GM19467 (cell line): Measurements from ENCODE around the gene CNEP1R1.

Experiments
- ATAC-seq: cut with Tn5 transposase; IDR thresholded peaks from one replicate; pipeline ENCODE4 v1.9.1; 2021; ENCODE audit warnings: mild to moderate bottlenecking, moderate library complexity; ENCODE audit not compliant: unreplicated experiment

Gene CNEP1R1

DNA sequence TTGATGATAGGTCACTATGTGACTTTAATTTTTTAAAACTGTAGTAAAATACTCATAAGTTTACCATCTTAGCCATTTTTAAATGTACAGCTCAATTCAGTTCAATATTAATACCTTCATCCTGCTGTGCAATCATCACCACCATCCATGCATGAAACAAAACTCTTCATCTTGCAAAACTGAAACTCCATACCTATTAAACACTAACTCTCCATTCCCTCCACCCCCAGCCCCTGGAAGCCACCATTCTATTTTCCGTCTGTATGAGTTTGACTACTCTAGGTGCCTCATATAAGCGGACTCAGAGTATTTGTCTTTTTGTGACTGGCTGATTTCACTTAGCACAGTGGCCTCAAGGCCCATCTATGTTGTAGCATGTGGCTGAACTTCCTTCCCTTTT is 9.4 kb upstream of the CNEP1R1 start:
- ATAC-seq: no peak

- ATAC-seq: no peak
Measured at GRCh38 chr16:50017553-50017952, 7.5 kb upstream of the CNEP1R1 start.

DNA sequence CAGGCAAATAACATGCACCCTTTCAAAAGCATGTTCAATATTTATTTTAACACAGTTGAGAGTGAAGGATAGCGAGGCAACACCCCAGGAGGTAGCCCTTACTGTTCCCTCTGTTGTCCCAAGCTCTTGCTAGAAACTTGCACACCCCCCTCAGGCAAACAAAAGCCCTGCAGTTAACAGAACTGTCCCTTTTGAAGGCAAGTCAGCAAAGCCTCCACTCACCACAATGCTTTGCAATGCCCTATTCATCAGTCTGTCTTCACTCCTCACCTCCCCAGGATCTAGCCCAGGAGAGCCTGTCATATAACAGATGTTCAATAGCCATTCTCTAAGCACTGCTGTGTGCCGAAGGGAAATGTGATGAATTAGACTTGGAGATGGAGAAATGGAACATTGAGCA is 3.5 kb upstream of the CNEP1R1 start:
- no peak for ATAC-seq

DNA sequence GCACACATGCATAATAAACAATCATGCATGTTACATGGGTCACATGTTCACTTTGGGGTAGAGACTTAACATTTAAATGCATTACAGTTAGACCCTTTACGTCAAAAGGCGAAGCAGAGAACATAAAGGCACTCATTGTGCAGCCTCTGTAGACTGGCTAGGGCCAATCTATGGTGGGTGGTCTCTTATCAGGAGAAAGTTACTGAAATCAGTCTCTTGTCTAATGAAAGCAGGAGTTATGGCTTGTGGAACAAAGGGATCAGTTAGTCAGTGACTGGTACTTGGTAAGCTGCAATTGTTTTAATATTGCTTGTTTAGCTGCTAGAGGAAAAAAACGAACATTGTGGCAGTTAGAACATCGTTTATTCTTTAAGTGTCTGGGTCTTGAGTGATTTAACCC is 1.4 kb upstream of the CNEP1R1 start:
- no peak for ATAC-seq

- no peak for ATAC-seq
Measured at GRCh38 chr16:50024207-50024606, 818 bp upstream of the CNEP1R1 start.

GRCh38 chr16:50025537-50025931 is 509 bp downstream of the CNEP1R1 start:
- ATAC-seq: peak; percentile 3

GRCh38 chr16:50027829-50028228 is 2.8 kb downstream of the CNEP1R1 start:
- no peak for ATAC-seq

- ATAC-seq: no peak
Measured at GRCh38 chr16:50035468-50035992, 10.5 kb downstream of the CNEP1R1 start.

DNA sequence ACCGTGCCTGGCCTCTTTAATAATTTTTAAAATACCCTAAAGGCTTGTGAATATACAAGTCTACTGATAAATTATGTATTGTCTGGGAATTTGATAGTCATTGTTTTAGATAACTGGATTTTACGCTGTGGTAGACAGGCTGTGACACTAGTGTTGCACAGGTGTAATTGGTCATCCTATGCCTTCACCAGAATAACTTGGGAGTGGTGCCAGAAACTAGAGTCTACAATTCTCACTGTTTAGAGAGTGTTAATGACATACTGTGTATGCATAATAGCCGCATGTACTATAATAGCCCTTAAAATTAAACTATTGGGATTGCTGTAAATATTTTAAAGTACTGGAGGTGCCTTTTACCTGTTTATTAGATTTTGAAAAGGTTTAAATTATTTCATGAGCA is 11.4 kb downstream of the CNEP1R1 start:
- ATAC-seq: no peak

- ATAC-seq: no peak
Measured at GRCh38 chr16:50037662-50038220, 12.7 kb downstream of the CNEP1R1 start.

DNA sequence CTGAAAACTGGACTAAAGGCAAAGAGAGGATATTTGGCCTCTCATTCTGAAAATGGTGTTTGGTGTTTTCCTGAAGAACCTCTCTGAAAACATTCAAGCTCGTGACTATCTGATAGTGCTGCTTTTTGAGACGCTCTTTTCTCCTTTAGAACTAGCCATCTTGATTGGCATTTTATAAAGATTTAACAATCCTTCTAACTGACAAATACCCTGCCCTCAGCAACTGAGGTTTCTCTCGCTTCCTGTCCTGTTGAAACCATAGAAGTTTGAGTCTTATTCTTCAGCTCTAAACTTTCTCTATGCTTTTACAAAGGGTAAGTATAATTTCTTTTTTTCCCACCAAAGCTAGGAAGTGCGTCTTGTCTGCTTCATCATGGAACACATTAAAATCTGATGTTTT is 13.3 kb downstream of the CNEP1R1 start:
- ATAC-seq: no peak

DNA sequence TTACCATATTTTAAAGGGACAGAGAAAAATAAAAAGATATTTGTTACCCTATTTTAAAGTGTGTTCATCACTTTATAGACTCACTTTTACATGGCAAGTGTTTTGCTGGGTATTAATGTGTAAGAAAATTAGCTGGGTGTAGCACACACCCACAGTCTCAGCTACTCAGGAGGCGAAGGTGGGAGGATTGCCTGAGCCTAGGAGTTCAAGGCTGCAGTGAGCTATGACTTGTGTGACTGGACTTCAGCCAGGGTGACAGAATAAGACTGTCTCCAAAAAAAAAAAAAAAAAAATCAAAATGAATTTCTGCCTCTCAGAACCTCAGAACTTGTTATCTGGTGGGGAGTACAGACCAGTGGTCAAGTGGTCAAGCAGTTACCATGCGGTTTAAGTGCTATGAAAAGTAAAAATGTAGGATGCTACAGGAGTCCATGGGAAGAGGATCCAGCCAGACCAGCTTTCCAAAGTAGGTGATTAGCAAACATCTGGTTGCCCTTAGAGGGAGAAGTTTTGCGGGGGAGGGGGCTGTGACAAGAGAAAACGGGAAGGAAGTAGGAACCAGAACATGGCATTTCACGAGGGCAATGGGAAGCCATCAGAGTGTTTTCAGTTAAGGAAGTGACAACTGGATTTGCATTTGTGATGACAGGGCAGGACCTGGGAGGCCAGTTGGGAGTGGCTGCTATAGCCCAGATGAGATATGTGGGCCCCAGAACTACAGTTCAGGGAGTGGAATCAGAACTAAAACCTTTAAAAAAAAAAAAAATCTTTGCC is 13.9 kb downstream of the CNEP1R1 start:
- no peak for ATAC-seq

DNA sequence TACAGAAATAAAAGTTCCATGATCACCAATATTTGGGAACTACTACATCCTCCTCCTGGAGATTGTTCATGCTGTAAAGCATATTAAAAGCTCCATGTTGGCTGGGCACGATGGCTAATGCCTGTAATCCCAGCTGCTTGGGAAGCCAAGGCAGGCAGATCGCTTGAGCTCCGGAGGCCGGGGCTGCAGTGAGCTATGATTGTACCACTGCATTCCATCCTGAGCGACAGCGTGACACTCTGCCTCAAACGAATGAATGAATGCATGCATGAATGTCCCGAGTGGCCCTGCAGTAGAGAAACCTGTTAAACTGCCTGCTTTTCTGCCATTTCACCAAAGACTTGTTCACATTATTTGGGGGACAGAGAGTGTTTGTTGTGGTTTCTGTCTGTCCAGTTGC is 15.0 kb downstream of the CNEP1R1 start:
- ATAC-seq: no peak

DNA sequence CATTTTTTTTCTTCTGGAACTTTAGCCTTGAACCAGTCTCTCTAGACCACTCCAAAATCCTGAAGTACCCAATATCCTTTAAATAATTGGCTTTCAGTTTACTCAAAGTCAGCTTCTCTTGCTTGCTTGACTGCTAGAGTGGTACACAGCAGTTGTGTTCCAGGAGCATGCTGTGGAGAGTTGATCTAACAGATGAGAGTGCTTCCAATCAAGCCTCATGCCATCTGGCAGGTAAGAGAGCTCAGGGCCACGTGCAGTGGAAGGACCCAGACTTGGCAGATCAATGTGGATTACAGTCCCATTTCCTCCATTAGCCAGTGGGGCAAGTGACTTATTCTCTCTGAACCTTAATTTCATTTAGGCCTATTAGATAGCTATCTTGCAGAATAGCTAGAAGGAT is 15.7 kb downstream of the CNEP1R1 start:
- ATAC-seq: no peak

- ATAC-seq: no peak
Measured at GRCh38 chr16:50043358-50043757, 18.3 kb downstream of the CNEP1R1 start.

DNA sequence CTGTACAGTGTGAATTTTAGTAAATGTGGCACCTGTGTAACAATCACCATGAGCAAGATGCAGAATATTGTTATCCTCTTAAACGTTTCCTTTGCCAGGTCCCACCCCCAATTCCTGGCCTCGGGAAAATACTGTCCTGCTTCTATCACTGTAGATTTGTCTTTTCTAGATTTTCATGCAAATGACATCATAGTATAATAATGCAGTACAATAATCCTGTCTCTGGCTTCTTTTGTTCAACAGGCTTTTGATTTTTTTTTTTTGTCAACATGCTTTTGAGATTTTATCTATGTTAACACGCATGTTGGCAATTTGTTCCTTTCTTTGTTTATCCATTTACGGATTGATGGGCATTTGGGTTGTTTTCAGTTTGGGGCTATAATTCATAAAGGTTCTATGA is 20.4 kb downstream of the CNEP1R1 start:
- no peak for ATAC-seq

DNA sequence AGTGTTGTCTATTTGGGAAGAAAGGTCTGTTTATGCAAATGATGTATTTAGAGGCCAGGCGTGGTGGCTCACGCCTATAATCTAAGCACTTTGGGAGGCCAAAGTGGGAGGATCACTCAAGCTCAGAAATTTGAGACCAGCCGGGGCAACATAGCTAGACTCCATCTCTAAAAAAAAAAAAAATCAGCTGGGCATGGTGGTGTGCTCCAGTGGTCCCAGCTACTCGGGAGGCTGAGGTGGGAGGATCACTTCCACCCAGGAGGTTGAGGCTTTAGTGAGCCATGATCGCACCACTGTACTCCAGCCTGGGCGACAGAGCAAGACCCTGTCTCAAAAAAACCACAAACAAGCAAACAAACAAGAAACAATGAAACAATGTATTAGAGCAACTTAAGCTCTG is 21.8 kb downstream of the CNEP1R1 start:
- ATAC-seq: no peak

DNA sequence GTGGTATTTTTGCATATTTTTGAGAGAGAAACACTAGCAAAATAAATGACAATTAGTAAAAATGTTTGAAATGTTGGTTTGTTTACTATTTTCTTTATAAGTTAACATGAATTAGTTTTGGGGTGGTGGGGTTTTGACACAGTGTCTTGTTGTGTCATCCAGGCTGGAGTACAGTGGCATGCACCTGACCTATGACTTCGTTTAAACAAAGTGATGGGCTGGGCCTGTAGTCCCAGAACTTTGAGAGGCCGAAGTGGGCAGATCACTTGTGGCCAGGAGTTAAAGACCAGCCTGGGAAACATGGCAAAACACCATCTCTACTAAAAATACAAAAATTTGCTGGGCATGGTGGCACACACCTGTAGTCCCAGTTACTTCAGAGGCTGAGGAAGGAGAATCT is 22.8 kb downstream of the CNEP1R1 start:
- no peak for ATAC-seq

GRCh38 chr16:50050802-50051201 is 25.8 kb downstream of the CNEP1R1 start:
- ATAC-seq: no peak

DNA sequence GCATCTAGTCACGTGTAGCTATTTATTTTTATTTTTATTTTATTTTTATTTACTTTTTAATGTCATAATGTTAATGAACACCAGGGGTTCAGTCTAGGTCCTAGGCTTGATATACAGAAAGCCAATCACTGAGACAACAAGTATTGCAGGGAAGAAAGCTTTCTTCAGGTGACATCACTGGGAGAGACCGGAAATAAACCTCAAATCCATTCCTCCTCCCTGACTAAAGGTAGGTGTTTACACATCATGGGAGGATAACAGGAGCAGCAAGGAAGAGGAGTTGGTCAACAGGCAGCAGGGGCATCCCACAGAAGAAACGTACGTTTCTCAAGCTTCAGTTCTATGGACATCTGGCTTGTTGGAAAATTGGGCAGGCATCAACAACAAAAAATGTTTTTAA is 31.2 kb downstream of the CNEP1R1 start:
- ATAC-seq: no peak

- ATAC-seq: no peak
Measured at GRCh38 chr16:50058091-50058771, 33.2 kb downstream of the CNEP1R1 start.

DNA sequence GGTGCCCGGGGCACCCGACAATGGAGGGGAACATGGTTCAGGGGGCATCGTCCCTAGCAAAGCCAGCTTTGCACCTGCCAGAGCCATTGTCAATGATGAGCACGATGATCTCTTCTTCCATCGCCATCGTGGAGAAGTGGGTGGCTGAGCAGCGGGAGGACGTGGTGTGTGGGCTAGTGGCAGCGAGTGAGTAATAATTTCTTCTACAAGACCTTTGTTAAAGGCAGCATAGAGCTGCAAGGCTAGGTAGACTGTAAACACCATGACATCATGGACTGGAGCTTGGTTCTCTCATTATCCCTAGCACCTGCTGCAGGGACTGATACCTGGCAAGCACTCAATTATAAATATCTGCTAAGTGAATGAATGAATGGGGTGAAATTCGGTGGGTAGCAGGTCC is 34.1 kb downstream of the CNEP1R1 start:
- ATAC-seq: no peak
